GM18517 (cell line): ENCODE data around the gene GARNL3.

Experiments used
- ATAC-seq: cut with Tn5 transposase; IDR thresholded peaks from one replicate; pipeline ENCODE4 v1.9.1; 2021; ENCODE audit warnings: mild to moderate bottlenecking, moderate library complexity; ENCODE audit not compliant: unreplicated experiment

GARNL3 gene

GRCh38 chr9:127269449-127269848, 4.9 kb downstream of the GARNL3 start:
- ATAC-seq = no peak

GRCh38 chr9:127273326-127273725, 8.8 kb downstream of the GARNL3 start:
- no peak for ATAC-seq

- peak; percentile 59 for ATAC-seq
Measured at GRCh38 chr9:127277099-127277498, 12.5 kb downstream of the GARNL3 start.

- ATAC-seq = no peak
Measured at GRCh38 chr9:127277770-127278169, 13.2 kb downstream of the GARNL3 start.

- no peak for ATAC-seq
Measured at GRCh38 chr9:127278372-127278771, 13.8 kb downstream of the GARNL3 start.

GRCh38 chr9:127279717-127280285, 15.2 kb downstream of the GARNL3 start:
- no peak for ATAC-seq

GRCh38 chr9:127280880-127281660, 16.5 kb downstream of the GARNL3 start:
- no peak for ATAC-seq

GRCh38 chr9:127281891-127282290, 17.3 kb downstream of the GARNL3 start:
- no peak for ATAC-seq

GRCh38 chr9:127282611-127283010, 18.0 kb downstream of the GARNL3 start:
- no peak for ATAC-seq

GRCh38 chr9:127283135-127283534, 18.6 kb downstream of the GARNL3 start:
- ATAC-seq = no peak

GRCh38 chr9:127283917-127284497, 19.4 kb downstream of the GARNL3 start:
- ATAC-seq = no peak

- ATAC-seq = no peak
Measured at GRCh38 chr9:127285965-127286364, 21.4 kb downstream of the GARNL3 start.

GRCh38 chr9:127290561-127291065, 26.0 kb downstream of the GARNL3 start:
- no peak for ATAC-seq

GRCh38 chr9:127291246-127291778, 26.7 kb downstream of the GARNL3 start:
- no peak for ATAC-seq

GRCh38 chr9:127292415-127292814, 27.8 kb downstream of the GARNL3 start:
- no peak for ATAC-seq

- ATAC-seq = no peak
Measured at GRCh38 chr9:127293328-127293727, 28.8 kb downstream of the GARNL3 start.

GRCh38 chr9:127293767-127294166, 29.2 kb downstream of the GARNL3 start:
- no peak for ATAC-seq

GRCh38 chr9:127295005-127295404, 30.4 kb downstream of the GARNL3 start:
- no peak for ATAC-seq

- no peak for ATAC-seq
Measured at GRCh38 chr9:127300886-127301447, 36.4 kb downstream of the GARNL3 start.

GRCh38 chr9:127303830-127304229, 39.3 kb downstream of the GARNL3 start:
- ATAC-seq = no peak

- no peak for ATAC-seq
Measured at GRCh38 chr9:127305206-127305837, 40.7 kb downstream of the GARNL3 start.
